ENCODE data around the gene PRM3. TPM values are rescaled to one million over a fixed set of nuclear protein-coding genes. Genes with fewer than 3 reads are reported as not detected.

The PRM3 gene
- total and polyA plus RNA-seq, 2 experiments from 2014 or later, result not detected

DNA sequence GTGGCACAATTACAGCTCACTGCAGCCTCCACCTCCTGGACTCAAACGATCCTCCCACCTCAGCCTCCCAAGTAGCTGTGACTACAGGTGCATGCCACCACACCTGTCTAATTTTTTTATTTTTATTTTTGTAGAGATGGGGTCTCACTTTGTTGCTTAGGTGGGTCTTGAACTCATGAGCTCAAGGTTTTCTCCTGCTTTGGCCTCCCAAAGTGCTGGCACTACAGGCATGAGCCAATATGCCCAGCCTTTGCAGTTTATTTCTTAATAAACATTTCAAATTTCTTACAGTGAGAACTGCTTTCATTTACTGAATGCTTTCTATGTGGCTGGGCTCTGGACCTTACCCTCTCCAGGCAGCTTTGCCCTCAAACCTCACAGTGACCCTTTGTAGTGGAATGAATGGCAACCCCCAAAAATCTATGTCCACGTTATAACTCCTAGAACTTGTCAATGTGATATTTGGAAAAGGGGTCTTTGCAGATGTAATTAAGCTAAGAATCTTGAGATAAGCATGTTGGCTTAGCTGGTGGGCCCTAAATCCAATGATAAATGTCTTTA, 2.7 kb downstream of the PRM3 start:
- no peaks in the 10 kb centered on the region for H3K36me3 ChIP-seq (ENCODE audit: low read depth)

GRCh38 chr16:11268921-11269375, 4.5 kb downstream of the PRM3 start, which contains the start of gene TNP2:
Gene TNP2 (minus strand): TSS chr16:11269325. CDS start chr16:11269262, 63 bp downstream.
- Histone ChIP-seq H3K9me2 (ENCODE audit: insufficient read depth) (no peaks in the 10 kb centered on the region), H3K4me3 (no peak within 1 kb of the TSS), H3K79me2 (ENCODE audit: insufficient read depth) (no peaks in the 10 kb centered on the region), H4K20me1 (ENCODE audit: insufficient read depth) (no peaks in the 10 kb centered on the region), H3K36me3 (ENCODE audit: low read depth) (no peaks in the 10 kb centered on the region), H3K9ac (no peak within 1 kb of the TSS), H3K4me2 (ENCODE audit: unreplicated experiment) (no peak within 1 kb of the TSS), H2AFZ (no peak within 1 kb of the TSS), H3K27ac (no peak within 1 kb of the TSS), H3K4me1 (ENCODE audit: insufficient read depth) (no peaks in the 10 kb centered on the region), H3K9me3 (ENCODE audit: low read depth) (no peaks in the 10 kb centered on the region), H3F3A (ENCODE audit: insufficient read depth) (no peaks in the 10 kb centered on the region), H3K27me3 (replicated peaks; ENCODE audit: insufficient read depth) (no peaks in the 10 kb centered on the region)
- in situ Hi-C loops (cut with MboI), result no loop called here
- DNase-seq, result no peak
- TF ChIP-seq EZH2phosphoT487 (IDR thresholded peaks at IDR 0.05; ENCODE audit: insufficient read depth, low read depth) (no peak), EZH2 (IDR thresholded peaks at IDR 0.05; ENCODE audit: insufficient read depth, poor library complexity, severe bottlenecking) (no peak)
- WGBS, 2 experiments (ENCODE audit: low coverage in 1 of 2, low lambda C conversion rate in 2 of 2, missing lambda C conversion rate in 2 of 2), result 90 to 91% methylated on average over 11 of the region's 11 CpGs

More for the DNA sequence above, 2.7 kb downstream of the PRM3 start:
- Histone ChIP-seq H3K9me3 (ENCODE audit: low read depth) (no peaks in the 10 kb centered on the region), H3K4me3 (no peak overlapping the region), H3K9me2 (ENCODE audit: insufficient read depth) (no peaks in the 10 kb centered on the region), H3K27me3 (replicated peaks; ENCODE audit: insufficient read depth) (no peaks in the 10 kb centered on the region), H2AFZ (no peak overlapping the region), H3K9ac (no peak overlapping the region), H3K4me1 (ENCODE audit: insufficient read depth) (no peaks in the 10 kb centered on the region), H3K27ac (no peak overlapping the region), H3K4me2 (ENCODE audit: unreplicated experiment) (no peak overlapping the region), H3F3A (ENCODE audit: insufficient read depth) (no peaks in the 10 kb centered on the region), H3K79me2 (ENCODE audit: insufficient read depth) (no peaks in the 10 kb centered on the region), H4K20me1 (ENCODE audit: insufficient read depth) (no peaks in the 10 kb centered on the region)
- WGBS, 2 experiments (ENCODE audit: low coverage in 1 of 2, low lambda C conversion rate in 2 of 2, missing lambda C conversion rate in 2 of 2), result 76% methylated on average over 2 of the region's 2 CpGs
- TF ChIP-seq EZH2 (IDR thresholded peaks at IDR 0.05; ENCODE audit: insufficient read depth, poor library complexity, severe bottlenecking), result no peak
- no peak for TF ChIP-seq EZH2phosphoT487 (IDR thresholded peaks at IDR 0.05; ENCODE audit: insufficient read depth, low read depth)
- in situ Hi-C loops (cut with MboI), result no loop called here
- DNase-seq, result no peak

GRCh38 chr16:11265124-11265523, 8.3 kb downstream of the PRM3 start:
- H4K20me1 ChIP-seq (ENCODE audit: insufficient read depth), result no peaks in the 10 kb centered on the region
- in situ Hi-C loops (cut with MboI), result no loop called here
- WGBS, 2 experiments (ENCODE audit: low coverage in 1 of 2, low lambda C conversion rate in 2 of 2, missing lambda C conversion rate in 2 of 2), result 87 to 92% methylated on average over 7 of the region's 7 CpGs

DNA sequence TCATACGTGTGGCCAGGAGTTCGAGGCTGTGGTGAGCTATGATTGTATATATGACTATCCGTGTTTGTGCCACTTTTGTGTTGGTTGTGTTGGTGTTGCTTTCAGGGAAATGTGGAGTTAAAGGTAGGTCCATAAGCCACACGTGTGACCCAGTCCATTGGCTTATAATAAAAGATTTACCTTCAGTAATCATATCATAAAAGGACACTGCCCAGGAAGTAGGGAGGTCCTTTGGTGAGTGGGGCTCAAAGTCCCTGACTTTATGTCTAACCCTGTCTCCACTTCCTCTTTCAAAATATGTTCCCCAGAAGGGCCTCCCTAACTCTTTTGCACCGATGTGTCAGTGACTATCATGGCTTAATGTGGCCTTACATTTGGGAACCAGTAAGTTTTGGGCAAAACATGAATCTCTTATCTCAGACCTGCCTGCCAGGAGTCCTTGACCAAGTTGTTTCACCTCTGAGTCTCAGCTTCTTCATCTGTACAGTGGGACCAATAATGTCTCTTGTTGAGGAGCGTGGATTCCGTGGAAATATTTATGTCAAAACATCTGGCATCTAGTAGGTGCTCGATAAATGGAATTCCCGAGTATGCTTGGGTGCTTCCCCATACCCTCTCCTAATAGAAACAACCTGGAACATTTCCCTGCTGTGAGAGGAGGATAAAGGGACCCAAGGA, 9.1 kb downstream of the PRM3 start:
- no peak for DNase-seq
- H3K27me3 ChIP-seq (replicated peaks; ENCODE audit: insufficient read depth), result no peaks in the 10 kb centered on the region
- H3K79me2 ChIP-seq (ENCODE audit: insufficient read depth), result no peaks in the 10 kb centered on the region
- no peaks in the 10 kb centered on the region for H3K9me3 ChIP-seq (ENCODE audit: low read depth)
- H2AFZ ChIP-seq, result no peak overlapping the region
- H3K4me2 ChIP-seq (ENCODE audit: unreplicated experiment), result no peak overlapping the region
- no peak overlapping the region for H3K9ac ChIP-seq
- TF ChIP-seq EZH2phosphoT487 (IDR thresholded peaks at IDR 0.05; ENCODE audit: insufficient read depth, low read depth) (no peak), EZH2 (IDR thresholded peaks at IDR 0.05; ENCODE audit: insufficient read depth, poor library complexity, severe bottlenecking) (no peak)
- no peaks in the 10 kb centered on the region for H3K9me2 ChIP-seq (ENCODE audit: insufficient read depth)
- H3K36me3 ChIP-seq (ENCODE audit: low read depth), result no peaks in the 10 kb centered on the region
- no peaks in the 10 kb centered on the region for H3F3A ChIP-seq (ENCODE audit: insufficient read depth)
- H3K4me3 ChIP-seq, result no peak overlapping the region
- in situ Hi-C loops (cut with MboI), result no loop called here
- H4K20me1 ChIP-seq (ENCODE audit: insufficient read depth), result no peaks in the 10 kb centered on the region
- 62 to 66% methylated on average over 9 of the region's 9 CpGs for WGBS, 2 experiments (ENCODE audit: low coverage in 1 of 2, low lambda C conversion rate in 2 of 2, missing lambda C conversion rate in 2 of 2)
- H3K4me1 ChIP-seq (ENCODE audit: insufficient read depth), result peaks cover under 1% of the 10 kb centered on the region; the same call in 1 of the 2 replicates
- H3K27ac ChIP-seq, result no peak overlapping the region

More at GRCh38 chr16:11265124-11265523, 8.3 kb downstream of the PRM3 start:
- Histone ChIP-seq H3K9me2 (ENCODE audit: insufficient read depth) (no peaks in the 10 kb centered on the region), H3K79me2 (ENCODE audit: insufficient read depth) (no peaks in the 10 kb centered on the region), H3K9me3 (ENCODE audit: low read depth) (no peaks in the 10 kb centered on the region), H3K4me2 (ENCODE audit: unreplicated experiment) (no peak overlapping the region), H3K9ac (no peak overlapping the region), H3K36me3 (ENCODE audit: low read depth) (no peaks in the 10 kb centered on the region), H3K27ac (no peak overlapping the region), H3K4me3 (no peak overlapping the region), H3K4me1 (ENCODE audit: insufficient read depth) (no peaks in the 10 kb centered on the region), H3F3A (ENCODE audit: insufficient read depth) (no peaks in the 10 kb centered on the region), H3K27me3 (replicated peaks; ENCODE audit: insufficient read depth) (no peaks in the 10 kb centered on the region), H2AFZ (no peak overlapping the region)
- TF ChIP-seq EZH2 (IDR thresholded peaks at IDR 0.05; ENCODE audit: insufficient read depth, poor library complexity, severe bottlenecking) (no peak), EZH2phosphoT487 (IDR thresholded peaks at IDR 0.05; ENCODE audit: insufficient read depth, low read depth) (no peak)
- no peak for DNase-seq

Data from GM23248 (cell line).